ENCODE data around the gene ITPKB.

ITPKB gene

DNA sequence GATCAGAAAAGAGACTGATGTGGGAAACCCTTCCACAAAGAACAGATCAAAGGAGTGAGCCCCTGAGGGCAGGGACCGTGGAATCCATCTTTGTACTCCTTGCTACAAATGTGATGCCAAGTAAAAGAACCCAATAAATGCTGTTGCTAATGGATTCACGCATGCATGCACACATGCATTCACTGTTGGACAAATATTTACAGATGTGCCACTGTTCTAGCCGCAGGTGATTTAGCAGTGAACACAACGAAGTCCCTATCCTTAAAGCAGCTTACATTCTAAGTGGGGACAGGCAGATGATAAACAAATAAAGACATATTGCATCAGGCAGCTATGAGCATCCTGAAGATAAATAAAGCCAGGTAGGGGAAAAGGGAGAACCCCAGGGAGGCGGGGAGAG is 67.8 kb downstream of the ITPKB start:
- H3K36me3 Mint-ChIP-seq (ENCODE audit: low read depth) = peaks cover 17% of the 10 kb centered on the region
- no peaks in the 10 kb centered on the region for H3K9me3 Mint-ChIP-seq
- peaks cover 50% of the 10 kb centered on the region for H3K4me1 Mint-ChIP-seq (ENCODE audit: low read depth)
- H3K4me3 Mint-ChIP-seq = no peak overlapping the region
- H3K27me3 Mint-ChIP-seq (ENCODE audit: low read depth) = no peaks in the 10 kb centered on the region
- no peak overlapping the region for H3K27ac Mint-ChIP-seq

DNA sequence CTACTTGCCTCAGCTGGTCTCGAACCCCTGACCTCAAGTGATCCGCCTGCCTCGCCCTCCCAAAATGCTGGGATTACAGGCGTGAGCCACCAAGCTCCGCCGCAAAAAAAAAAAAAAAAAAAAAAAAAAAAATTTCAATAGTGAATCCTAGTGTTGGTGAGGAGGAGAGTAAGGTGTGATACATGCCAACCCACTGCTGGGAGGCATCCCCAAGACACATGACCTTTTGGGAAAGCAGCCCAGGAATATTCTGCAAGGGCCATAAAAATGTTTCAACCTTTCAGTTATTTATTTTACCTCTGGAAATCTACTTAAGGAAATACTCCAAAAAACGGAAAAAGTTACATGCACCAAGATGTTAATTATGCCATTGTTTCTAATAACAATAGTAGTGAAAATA is 69.0 kb downstream of the ITPKB start:
- Mint-ChIP-seq H3K27me3 (ENCODE audit: low read depth) (no peaks in the 10 kb centered on the region), H3K9me3 (no peaks in the 10 kb centered on the region), H3K27ac (no peak overlapping the region), H3K4me1 (ENCODE audit: low read depth) (peaks cover 44% of the 10 kb centered on the region), H3K4me3 (no peak overlapping the region), H3K36me3 (ENCODE audit: low read depth) (peaks cover 21% of the 10 kb centered on the region)

DNA sequence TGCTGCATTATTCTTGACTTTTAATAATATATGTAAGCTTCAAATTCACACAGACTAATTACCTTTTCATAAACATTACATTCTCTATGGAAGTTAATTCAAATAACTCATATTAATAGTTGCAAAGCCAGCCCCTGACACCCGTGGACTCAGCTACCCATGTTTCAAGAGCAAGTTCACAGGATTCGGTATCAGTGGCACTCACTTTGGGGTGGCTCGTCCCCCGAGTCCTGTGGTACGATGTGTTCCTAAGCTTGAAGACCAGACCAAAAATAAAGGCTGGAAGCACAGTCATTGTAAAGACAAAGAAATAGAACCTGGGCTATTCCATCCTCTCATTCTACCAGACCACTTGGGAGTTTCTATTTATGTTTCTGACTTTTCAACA is 70.9 kb downstream of the ITPKB start:
- peaks cover 44% of the 10 kb centered on the region for H3K4me1 Mint-ChIP-seq (ENCODE audit: low read depth)
- H3K36me3 Mint-ChIP-seq (ENCODE audit: low read depth) = peaks cover 18% of the 10 kb centered on the region
- H3K27ac Mint-ChIP-seq = no peak overlapping the region
- H3K9me3 Mint-ChIP-seq = no peaks in the 10 kb centered on the region
- H3K4me3 Mint-ChIP-seq = no peak overlapping the region
- no peaks in the 10 kb centered on the region for H3K27me3 Mint-ChIP-seq (ENCODE audit: low read depth)

DNA sequence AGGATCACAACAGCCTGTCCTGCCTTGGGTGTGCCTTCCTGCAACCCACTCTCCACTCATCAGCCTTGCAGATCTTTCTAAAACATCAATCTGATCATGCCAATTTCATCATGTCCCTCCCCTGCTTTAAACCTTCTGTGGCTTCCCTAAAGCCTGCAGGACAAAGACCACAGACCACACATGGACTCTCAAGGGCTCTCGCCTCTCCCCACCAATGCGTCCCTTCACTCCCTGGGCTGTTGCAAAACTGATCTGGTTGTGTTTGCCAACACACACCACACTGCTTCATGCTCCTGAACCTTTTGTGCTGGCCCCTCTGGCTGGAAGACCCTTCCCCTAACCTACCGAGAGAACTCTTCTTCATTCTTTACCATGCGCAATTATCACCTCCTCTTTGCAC is 72.4 kb downstream of the ITPKB start:
- H3K36me3 Mint-ChIP-seq (ENCODE audit: low read depth) = peaks cover 14% of the 10 kb centered on the region
- H3K9me3 Mint-ChIP-seq = no peaks in the 10 kb centered on the region
- H3K4me3 Mint-ChIP-seq = no peak overlapping the region
- H3K27ac Mint-ChIP-seq = no peak overlapping the region
- H3K4me1 Mint-ChIP-seq (ENCODE audit: low read depth) = peaks cover 48% of the 10 kb centered on the region
- H3K27me3 Mint-ChIP-seq (ENCODE audit: low read depth) = no peaks in the 10 kb centered on the region

DNA sequence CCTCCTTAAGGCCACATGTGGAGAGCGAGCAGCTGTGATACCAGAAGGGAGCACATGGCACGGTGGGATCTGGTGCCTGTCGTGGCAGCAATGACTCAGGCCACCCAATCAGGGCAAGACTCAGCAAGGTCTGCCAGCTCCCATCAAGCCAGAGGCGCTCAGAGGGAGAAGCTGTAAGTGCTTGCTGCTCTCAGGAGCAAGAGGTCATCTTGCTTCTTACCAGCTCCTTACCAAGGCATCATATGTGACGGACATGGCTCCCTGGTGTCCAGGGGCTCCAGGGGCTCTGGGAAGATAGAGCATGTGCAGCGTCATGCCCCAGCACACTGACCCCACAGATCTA is 72.9 kb downstream of the ITPKB start:
- Mint-ChIP-seq H3K4me1 (ENCODE audit: low read depth) (peaks cover 50% of the 10 kb centered on the region), H3K36me3 (ENCODE audit: low read depth) (peaks cover 13% of the 10 kb centered on the region), H3K27ac (no peak overlapping the region), H3K4me3 (no peak overlapping the region), H3K27me3 (ENCODE audit: low read depth) (no peaks in the 10 kb centered on the region), H3K9me3 (no peaks in the 10 kb centered on the region)

DNA sequence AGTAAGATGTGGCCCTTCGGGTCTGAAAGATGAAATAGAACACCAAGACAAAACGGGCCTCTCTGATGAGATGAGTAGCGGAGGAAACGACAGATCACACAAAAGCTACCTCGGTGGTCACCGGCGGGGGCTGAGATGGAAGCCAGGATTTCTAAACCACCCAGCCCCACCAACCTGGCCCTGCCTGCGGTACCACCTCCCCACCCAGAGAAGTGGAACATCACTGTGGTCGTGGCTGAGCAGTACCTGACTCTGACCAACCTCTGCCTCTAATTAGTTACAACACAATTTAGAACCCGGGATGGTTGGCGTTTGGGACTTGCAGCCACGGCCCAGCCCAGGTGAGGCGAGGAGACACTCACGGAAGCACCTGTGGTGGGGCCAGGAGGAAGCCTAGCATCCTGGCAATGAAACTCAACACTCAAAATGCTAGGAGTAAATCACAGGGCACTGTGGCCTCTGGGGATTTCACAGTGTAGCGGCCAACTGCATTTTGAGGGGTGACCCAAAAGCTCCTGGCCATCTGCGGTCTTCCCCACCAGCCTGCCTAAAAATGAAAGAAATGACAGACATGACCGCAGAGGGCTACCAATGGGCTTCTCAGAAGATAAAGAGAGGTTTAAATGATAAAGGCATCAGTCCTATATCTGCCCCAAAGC is 73.4 kb downstream of the ITPKB start:
- no peaks in the 10 kb centered on the region for H3K9me3 Mint-ChIP-seq
- H3K36me3 Mint-ChIP-seq (ENCODE audit: low read depth) = peaks cover 13% of the 10 kb centered on the region
- H3K4me3 Mint-ChIP-seq = no peak overlapping the region
- no peaks in the 10 kb centered on the region for H3K27me3 Mint-ChIP-seq (ENCODE audit: low read depth)
- H3K4me1 Mint-ChIP-seq (ENCODE audit: low read depth) = peaks cover 55% of the 10 kb centered on the region
- H3K27ac Mint-ChIP-seq = peak overlapping the region; percentile 41

DNA sequence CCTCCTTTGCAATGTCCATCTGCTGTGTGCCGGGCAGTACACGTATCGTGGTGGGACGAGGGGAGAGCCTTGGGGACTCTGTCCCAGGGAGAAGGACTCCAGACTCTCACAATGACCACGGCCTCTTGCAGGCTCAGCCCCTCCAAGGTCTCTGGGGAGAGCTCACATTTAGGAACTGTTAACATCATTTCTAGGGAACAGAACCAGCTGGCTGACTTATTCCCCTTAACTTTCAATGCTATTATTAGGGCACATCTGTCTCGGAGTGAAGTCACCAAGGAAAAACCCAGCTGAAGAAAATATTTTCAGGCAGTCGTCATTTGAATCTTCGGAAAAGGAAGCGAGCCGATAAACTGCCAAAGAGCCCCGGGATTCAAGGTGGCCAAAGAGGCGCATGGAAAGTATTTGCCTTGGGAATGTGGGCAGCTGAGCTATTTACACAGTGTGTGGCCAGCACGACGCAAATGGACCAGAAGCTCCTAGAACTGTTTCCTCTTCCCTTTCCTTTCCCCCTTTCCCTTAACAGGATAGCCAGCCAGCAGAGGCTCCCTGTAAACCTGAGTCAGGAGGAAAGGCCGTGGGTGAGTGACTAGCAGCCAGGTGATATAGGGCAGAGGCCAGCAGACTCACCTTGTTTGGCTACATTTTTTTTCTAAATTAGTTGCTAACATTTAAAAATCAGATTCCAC is 74.5 kb downstream of the ITPKB start:
- Mint-ChIP-seq H3K9me3 (no peaks in the 10 kb centered on the region), H3K4me1 (ENCODE audit: low read depth) (peaks cover 65% of the 10 kb centered on the region), H3K36me3 (ENCODE audit: low read depth) (peaks cover 13% of the 10 kb centered on the region), H3K27me3 (ENCODE audit: low read depth) (no peaks in the 10 kb centered on the region), H3K4me3 (no peak overlapping the region), H3K27ac (no peak overlapping the region)

DNA sequence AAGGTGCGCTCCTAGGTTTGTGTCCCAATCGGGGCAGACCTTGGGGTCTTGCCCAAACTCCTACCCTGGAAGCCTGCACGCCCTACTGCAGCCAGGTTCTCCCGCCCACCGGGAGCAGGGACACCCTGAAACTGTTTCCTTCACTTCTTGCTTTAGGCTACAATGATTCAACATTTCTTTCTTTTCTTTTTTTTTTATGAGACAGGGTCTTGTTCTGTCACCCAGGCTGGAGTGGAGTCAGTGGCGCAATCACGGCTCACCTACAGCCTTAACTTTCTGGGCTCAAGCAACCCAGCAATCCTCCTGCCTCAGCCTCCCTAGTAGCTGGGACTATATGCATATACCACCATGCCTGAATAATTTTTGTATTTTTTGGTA is 75.8 kb downstream of the ITPKB start:
- Mint-ChIP-seq H3K9me3 (no peaks in the 10 kb centered on the region), H3K4me1 (ENCODE audit: low read depth) (peaks cover 65% of the 10 kb centered on the region), H3K27me3 (ENCODE audit: low read depth) (no peaks in the 10 kb centered on the region), H3K4me3 (peak overlapping the region; percentile 69), H3K36me3 (ENCODE audit: low read depth) (peaks cover 8% of the 10 kb centered on the region), H3K27ac (peak overlapping the region; percentile 89)

DNA sequence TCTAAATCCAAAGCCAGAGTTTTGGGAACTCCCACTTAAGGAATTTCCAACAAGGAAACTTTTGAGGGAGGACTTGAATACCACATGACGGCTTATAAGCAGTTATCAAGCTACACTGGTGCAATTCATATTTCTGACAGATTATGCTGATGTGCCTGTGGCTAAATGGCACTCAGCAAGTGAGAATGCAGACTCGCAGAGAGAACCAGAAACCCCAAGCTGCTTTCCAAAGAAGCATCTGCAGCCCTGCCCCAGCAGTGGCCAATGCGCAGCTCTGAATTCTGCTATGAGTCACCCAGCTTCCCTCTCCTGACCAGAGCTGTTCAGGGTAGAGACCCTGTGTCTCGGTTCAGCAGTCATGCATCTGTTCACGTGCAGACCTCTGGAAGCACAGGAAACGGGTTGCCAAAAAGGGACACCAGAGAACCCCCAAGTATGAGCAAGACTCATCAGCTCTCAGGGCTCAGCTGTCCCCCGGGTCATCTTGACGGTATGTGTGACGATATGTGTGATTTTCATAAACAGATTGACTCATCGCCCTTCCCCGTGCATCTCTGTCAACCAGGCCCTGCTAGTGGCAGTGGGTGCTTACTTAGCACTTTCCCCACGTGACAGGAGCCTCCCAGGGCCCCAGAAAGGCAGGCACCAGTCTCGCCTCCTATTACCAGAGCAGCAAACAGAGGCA is 76.3 kb downstream of the ITPKB start:
- Mint-ChIP-seq H3K9me3 (no peaks in the 10 kb centered on the region), H3K4me3 (peak overlapping the region; percentile 69), H3K27ac (peak overlapping the region; percentile 89), H3K4me1 (ENCODE audit: low read depth) (peaks cover 65% of the 10 kb centered on the region), H3K27me3 (ENCODE audit: low read depth) (no peaks in the 10 kb centered on the region), H3K36me3 (ENCODE audit: low read depth) (peaks cover 8% of the 10 kb centered on the region)

DNA sequence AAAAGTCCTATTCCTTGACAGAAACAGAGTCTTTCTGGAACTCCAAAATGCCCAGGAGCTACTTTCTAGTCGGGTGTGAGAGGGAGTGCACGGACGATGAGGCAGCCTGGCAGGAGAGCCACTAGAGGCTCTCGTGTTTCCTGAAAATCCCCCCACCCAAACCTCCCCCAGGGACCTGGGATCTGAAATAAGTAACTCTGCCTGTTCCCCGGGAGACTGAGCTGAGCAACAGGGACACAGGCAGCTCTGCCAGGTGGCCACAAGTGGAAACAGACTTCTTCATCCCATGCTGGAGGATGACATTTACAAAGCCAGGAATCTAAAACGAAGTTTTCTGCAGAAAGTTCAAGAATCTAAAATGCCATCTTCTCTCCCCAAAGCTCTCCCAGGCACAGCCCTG is 77.1 kb downstream of the ITPKB start:
- Mint-ChIP-seq H3K36me3 (ENCODE audit: low read depth) (peaks cover 12% of the 10 kb centered on the region), H3K27me3 (ENCODE audit: low read depth) (no peaks in the 10 kb centered on the region), H3K9me3 (no peaks in the 10 kb centered on the region), H3K4me1 (ENCODE audit: low read depth) (peaks cover 66% of the 10 kb centered on the region), H3K4me3 (no peak overlapping the region), H3K27ac (peak overlapping the region; percentile 89)

DNA sequence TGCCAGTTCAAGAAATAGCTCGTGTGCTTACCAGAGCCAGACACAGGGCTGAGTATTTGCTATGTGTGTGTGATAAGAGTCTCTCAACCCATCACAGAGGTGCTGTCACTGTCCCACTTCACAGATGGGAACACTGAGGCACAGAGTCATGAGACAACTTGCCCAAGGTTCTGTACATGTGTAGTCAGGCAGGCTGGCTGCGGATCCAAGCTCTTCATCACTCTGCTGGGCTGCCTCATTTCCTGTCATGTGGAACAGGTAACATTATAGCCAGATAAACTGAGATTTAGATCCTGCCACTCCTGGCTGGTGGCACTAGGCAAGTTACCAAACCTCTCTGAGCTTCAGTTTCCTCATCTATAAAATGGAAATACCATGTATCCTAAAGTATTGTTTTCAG is 77.8 kb downstream of the ITPKB start:
- Mint-ChIP-seq H3K4me1 (ENCODE audit: low read depth) (peaks cover 68% of the 10 kb centered on the region), H3K4me3 (peak overlapping the region; percentile 3), H3K27me3 (ENCODE audit: low read depth) (no peaks in the 10 kb centered on the region), H3K27ac (peak overlapping the region; percentile 72), H3K36me3 (ENCODE audit: low read depth) (peaks cover 12% of the 10 kb centered on the region), H3K9me3 (no peaks in the 10 kb centered on the region)

DNA sequence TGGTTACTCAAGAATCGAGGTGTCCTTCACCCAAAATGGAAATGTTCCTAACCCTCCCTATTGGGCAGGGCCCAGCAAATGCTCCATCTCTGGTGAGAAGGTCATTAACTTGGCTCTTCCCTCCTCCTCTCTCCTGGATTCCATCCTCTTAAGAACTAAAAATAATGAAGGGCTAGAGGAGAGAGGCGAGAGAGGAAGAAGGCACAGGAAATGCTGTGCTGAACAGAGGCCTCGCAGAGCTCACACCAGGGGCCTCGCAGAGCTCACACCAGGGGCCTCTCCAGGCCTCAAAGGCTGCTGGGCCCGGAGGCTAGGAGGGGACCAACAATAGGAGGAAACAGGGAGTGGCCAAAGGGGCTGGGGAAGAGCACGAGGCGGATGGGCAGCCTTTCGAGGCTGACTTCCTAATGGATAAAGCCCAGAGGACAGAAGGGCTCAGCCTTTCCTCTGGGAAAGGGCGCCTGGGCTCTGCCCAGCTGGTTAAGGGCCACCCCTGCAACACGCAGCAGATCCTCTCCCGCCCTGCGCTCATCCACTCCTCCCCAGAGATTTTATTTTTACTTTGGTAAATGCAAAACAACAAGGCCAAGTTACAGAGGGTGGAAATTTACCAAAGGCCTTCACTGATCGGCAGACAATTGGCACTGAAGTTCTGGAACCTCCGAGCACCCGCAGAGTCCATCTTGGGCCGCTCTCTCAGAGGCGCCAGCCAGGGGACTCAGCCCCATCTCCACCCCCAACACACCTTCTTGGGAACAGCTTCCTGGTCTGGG is 78.5 kb downstream of the ITPKB start:
- Mint-ChIP-seq H3K27ac (peak overlapping the region; percentile 91), H3K36me3 (ENCODE audit: low read depth) (peaks cover 12% of the 10 kb centered on the region), H3K27me3 (ENCODE audit: low read depth) (no peaks in the 10 kb centered on the region), H3K4me1 (ENCODE audit: low read depth) (peaks cover 67% of the 10 kb centered on the region), H3K9me3 (no peaks in the 10 kb centered on the region), H3K4me3 (peak overlapping the region; percentile 33)

DNA sequence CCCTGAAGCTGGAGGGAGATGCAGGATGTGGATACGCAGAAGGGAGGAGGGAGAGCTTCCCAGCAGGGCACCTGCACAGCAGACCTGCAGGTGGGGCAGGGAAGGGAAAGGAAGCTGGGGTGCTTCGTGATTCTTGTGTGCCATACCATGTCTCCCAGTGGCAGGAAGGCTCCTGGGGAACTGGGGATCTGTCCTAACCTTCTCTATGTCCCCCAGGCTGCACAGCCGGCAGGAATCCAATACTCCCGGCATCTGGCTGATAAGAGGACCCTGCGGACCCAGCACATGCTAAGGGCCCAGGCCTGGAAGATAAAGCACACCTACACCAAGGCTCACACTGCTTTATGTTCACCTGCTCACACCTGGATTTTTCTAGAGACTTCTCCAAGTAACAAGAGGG is 79.4 kb downstream of the ITPKB start:
- Mint-ChIP-seq H3K27me3 (ENCODE audit: low read depth) (no peaks in the 10 kb centered on the region), H3K9me3 (no peaks in the 10 kb centered on the region), H3K27ac (no peak overlapping the region), H3K36me3 (ENCODE audit: low read depth) (peaks cover 8% of the 10 kb centered on the region), H3K4me1 (ENCODE audit: low read depth) (peaks cover 71% of the 10 kb centered on the region), H3K4me3 (no peak overlapping the region)

DNA sequence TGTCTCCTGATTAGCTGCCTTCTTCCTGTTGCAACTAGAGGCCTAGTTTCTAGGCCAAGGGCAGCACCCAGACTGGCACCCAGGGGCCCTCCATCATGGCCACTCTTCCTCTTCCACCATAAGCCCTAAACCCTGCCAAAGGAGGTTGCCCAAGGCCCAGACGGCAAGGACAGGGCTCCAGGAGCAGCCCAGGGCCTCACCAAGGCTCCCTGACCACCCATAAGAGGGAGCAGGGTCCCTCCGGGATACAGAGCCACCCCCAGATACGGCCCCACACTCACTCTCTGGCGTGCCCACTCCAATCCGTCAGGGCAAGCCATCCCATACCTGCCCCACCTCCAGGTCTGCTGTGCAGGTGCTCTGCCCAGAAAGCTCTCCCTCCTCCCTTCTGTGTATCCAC is 79.9 kb downstream of the ITPKB start:
- no peak overlapping the region for H3K27ac Mint-ChIP-seq
- H3K4me1 Mint-ChIP-seq (ENCODE audit: low read depth) = peaks cover 76% of the 10 kb centered on the region
- no peaks in the 10 kb centered on the region for H3K9me3 Mint-ChIP-seq
- no peaks in the 10 kb centered on the region for H3K27me3 Mint-ChIP-seq (ENCODE audit: low read depth)
- H3K36me3 Mint-ChIP-seq (ENCODE audit: low read depth) = peaks cover 8% of the 10 kb centered on the region
- H3K4me3 Mint-ChIP-seq = no peak overlapping the region

Measured in T-helper 1 cell treated with Interleukin-12 subunit alpha and Interleukin-12 subunit beta and Interleukin-4 antibody, amounts not matched to agents 30 μg/mL and 1 μg/mL, for 36 hours (primary cell).